Esophagus squamous epithelium (tissue), 5 donors: ENCODE data around the gene CCND1. TPM values are rescaled to one million over a fixed set of nuclear protein-coding genes. Genes with fewer than 3 reads are reported as not detected.

Experiments
- DNase-seq: peaks from one replicate; lab custom pipeline; 2025; lab: John Stamatoyannopoulos, UW
- H3K27ac ChIP-seq, 4 donors: fragments of 200-600 bp; sonication (generic); one replicate each; pipeline ENCODE4 v1.5.1; 2016 to 2019; ENCODE audit warnings: mild to moderate bottlenecking in 1 of 4
- H3K27me3 ChIP-seq, 4 donors: fragments of 200-600 bp; sonication (generic); 1 replicate in 3 of 4; 2 replicates in 1 of 4; pipeline versions ENCODE4 v1.5.1 to v1.6.0; 2017 to 2021; ENCODE audit warnings: antibody characterized with exemption in 1 of 4
- H3K36me3 ChIP-seq, 3 donors: fragments of 200-600 bp; sonication (generic); one replicate each; pipeline ENCODE4 v1.5.1; 2016 to 2019
- H3K4me1 ChIP-seq, 3 donors: fragments of 200-600 bp; sonication (generic); one replicate each; pipeline ENCODE4 v1.5.1; 2017 to 2019
- H3K4me3 ChIP-seq, 4 donors: fragments of 200-600 bp; sonication (generic); 1 replicate in 3 of 4; 2 replicates in 1 of 4; pipeline ENCODE4 v1.5.1; 2016 to 2019; ENCODE audit warnings: mild to moderate bottlenecking in 2 of 4, moderate library complexity in 1 of 4
- H3K9me3 ChIP-seq, 3 donors: fragments of 200-600 bp; sonication (generic); one replicate each; pipeline ENCODE4 v1.5.1; 2016 to 2019
- CTCF ChIP-seq, 6 experiments: fragments of 450-650 bp in 4 of 6; fragments of 200-600 bp in 2 of 6; sonication (generic) in 2 of 6; IDR thresholded peaks; one replicate each; pipeline ENCODE4 v1.5.1; 2016 to 2019; ENCODE audit warnings: antibody characterized with exemption in 6 of 6, mild to moderate bottlenecking in 4 of 6, moderate library complexity in 4 of 6
- POLR2A ChIP-seq, 4 donors: fragments of 450-650 bp; IDR thresholded peaks; one replicate each; pipeline ENCODE4 v1.6.1; 2017; ENCODE audit warnings: antibody characterized with exemption in 4 of 4, mild to moderate bottlenecking in 4 of 4, moderate library complexity in 3 of 4
- WGBS, 2 donors: methylation state at CpG; one replicate each; pipeline ENCODE4 v1.1.5; 2018; 5-methylcytosine and 5-hydroxymethylcytosine counted together
- intact Hi-C: fragments of 100-400 bp; cut with DNase I; formaldehyde crosslinking; loops from one replicate; pipeline ENCODE4 v1.15.0; 2022
- total RNA-seq, 4 donors: library from RNA; depleted of rRNA; stranded (reverse); fragments of >200 nt; gene quantifications; one replicate each; pipeline ENCODE4 v1.1.0, GENCODE V29; 2016
- donor health status: DM: yes; HTN: yes; CAD: no.

CCND1 gene
- total RNA-seq, 4 donors from 2014 or later: 64.1 to 216 (median 145) TPM

- no peak for DNase-seq
- intact Hi-C loops: no loop called here
- no peak overlapping the region for H3K4me3 ChIP-seq
- no peaks in the 10 kb centered on the region for H3K4me1 ChIP-seq
- no peak overlapping the region for H3K27ac ChIP-seq
- no peaks in the 10 kb centered on the region for H3K36me3 ChIP-seq
- 92 to 94% methylated on average over 2 of the region's 2 CpGs for WGBS, 2 donors
- TF ChIP-seq POLR2A (IDR thresholded peaks at IDR 0.05): no peak
- TF ChIP-seq CTCF (IDR thresholded peaks at IDR 0.05): no peak
- H3K27me3 ChIP-seq: peaks cover 0 to 28% (median 0%) of the 10 kb centered on the region in 4 donors
- H3K9me3 ChIP-seq: peaks cover 0 to 16% (median 0%) of the 10 kb centered on the region in 3 donors
Observed at GRCh38 chr11:69609351-69609750, 31.6 kb upstream of the CCND1 start.

- Histone ChIP-seq H3K27ac (no peak overlapping the region), H3K4me1 (no peaks in the 10 kb centered on the region), H3K9me3 (peaks cover 0 to 16% (median 0%) of the 10 kb centered on the region in 3 donors), H3K4me3 (no peak overlapping the region), H3K27me3 (peaks cover 0 to 6% (median 0%) of the 10 kb centered on the region in 4 donors), H3K36me3 (no peaks in the 10 kb centered on the region)
- WGBS, 2 donors: 57 to 58% methylated on average over 8 of the region's 17 CpGs
- TF ChIP-seq POLR2A (IDR thresholded peaks at IDR 0.05): no peak
- no peak for TF ChIP-seq CTCF (IDR thresholded peaks at IDR 0.05)
- intact Hi-C loops: no loop called here
- DNase-seq: no peak
Observed at GRCh38 chr11:69611548-69612526, 29.1 kb upstream of the CCND1 start.

GRCh38 chr11:69613594-69613993, 27.4 kb upstream of the CCND1 start:
- H3K27me3 ChIP-seq: no peaks in the 10 kb centered on the region
- H3K27ac ChIP-seq: no peak overlapping the region
- DNase-seq: no peak
- peaks cover 0 to 9% (median 0%) of the 10 kb centered on the region in 3 donors for H3K9me3 ChIP-seq
- no peaks in the 10 kb centered on the region for H3K36me3 ChIP-seq
- whole genome bisulfite sequencing, 2 donors: 82 to 88% methylated on average over 8 to 9 of the region's 9 CpGs
- TF ChIP-seq CTCF (IDR thresholded peaks at IDR 0.05) (no peak), POLR2A (IDR thresholded peaks at IDR 0.05) (no peak)
- no peaks in the 10 kb centered on the region for H3K4me1 ChIP-seq
- intact Hi-C loops: no loop called here
- no peak overlapping the region for H3K4me3 ChIP-seq

- no peaks in the 10 kb centered on the region for H3K36me3 ChIP-seq
- 79 to 94% methylated on average over 6 to 8 of the region's 8 CpGs for WGBS, 2 donors
- no peak overlapping the region for H3K27ac ChIP-seq
- no peak overlapping the region for H3K4me3 ChIP-seq
- no peaks in the 10 kb centered on the region for H3K27me3 ChIP-seq
- no peak for TF ChIP-seq CTCF (IDR thresholded peaks at IDR 0.05)
- TF ChIP-seq POLR2A (IDR thresholded peaks at IDR 0.05): no peak
- H3K4me1 ChIP-seq: no peaks in the 10 kb centered on the region
- DNase-seq: no peak
- intact Hi-C loops: no loop called here
- peaks cover 0 to 6% (median 0%) of the 10 kb centered on the region in 3 donors for H3K9me3 ChIP-seq
Observed at GRCh38 chr11:69614085-69614484, 26.9 kb upstream of the CCND1 start.
